ENCODE measurements around the gene OR4C3.

DNA sequence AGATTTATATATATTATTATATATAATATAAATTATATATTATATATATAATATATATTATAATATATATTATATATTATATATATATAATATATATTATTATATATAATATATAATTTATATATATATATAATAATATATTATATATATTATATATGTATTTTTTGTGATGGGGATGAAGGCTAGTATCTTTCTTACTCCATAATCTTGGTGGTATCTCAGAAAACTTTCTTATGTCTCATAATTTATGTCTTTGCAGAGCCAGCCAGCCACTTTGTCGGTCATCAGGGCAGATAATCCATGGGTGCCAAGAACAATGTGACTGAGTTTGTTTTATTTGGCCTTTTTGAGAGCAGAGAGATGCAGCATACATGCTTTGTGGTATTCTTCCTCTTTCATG is 18.8 kb upstream of the OR4C3 start, which contains the start of gene OR4S1:
- TF ChIP-seq, protein P1, sequence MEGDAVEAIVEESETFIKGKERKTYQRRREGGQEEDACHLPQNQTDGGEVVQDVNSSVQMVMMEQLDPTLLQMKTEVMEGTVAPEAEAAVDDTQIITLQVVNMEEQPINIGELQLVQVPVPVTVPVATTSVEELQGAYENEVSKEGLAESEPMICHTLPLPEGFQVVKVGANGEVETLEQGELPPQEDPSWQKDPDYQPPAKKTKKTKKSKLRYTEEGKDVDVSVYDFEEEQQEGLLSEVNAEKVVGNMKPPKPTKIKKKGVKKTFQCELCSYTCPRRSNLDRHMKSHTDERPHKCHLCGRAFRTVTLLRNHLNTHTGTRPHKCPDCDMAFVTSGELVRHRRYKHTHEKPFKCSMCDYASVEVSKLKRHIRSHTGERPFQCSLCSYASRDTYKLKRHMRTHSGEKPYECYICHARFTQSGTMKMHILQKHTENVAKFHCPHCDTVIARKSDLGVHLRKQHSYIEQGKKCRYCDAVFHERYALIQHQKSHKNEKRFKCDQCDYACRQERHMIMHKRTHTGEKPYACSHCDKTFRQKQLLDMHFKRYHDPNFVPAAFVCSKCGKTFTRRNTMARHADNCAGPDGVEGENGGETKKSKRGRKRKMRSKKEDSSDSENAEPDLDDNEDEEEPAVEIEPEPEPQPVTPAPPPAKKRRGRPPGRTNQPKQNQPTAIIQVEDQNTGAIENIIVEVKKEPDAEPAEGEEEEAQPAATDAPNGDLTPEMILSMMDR (IDR thresholded peaks at IDR 0.05; ENCODE audit: low read length), result no peak
- TF ChIP-seq EZH2phosphoT487 (IDR thresholded peaks at IDR 0.05; ENCODE audit: low read length) (no peak), EZH2 (optimal IDR thresholded peaks at IDR 0.05; ENCODE audit: low read depth, low read length) (no peak)

Data from MM.1S (cell line).